ENCODE measurements around the gene BANF2.

The BANF2 gene

GRCh38 chr20:17691758-17692157, 8.0 kb upstream of the BANF2 start:
- TF ChIP-seq, protein P1, sequence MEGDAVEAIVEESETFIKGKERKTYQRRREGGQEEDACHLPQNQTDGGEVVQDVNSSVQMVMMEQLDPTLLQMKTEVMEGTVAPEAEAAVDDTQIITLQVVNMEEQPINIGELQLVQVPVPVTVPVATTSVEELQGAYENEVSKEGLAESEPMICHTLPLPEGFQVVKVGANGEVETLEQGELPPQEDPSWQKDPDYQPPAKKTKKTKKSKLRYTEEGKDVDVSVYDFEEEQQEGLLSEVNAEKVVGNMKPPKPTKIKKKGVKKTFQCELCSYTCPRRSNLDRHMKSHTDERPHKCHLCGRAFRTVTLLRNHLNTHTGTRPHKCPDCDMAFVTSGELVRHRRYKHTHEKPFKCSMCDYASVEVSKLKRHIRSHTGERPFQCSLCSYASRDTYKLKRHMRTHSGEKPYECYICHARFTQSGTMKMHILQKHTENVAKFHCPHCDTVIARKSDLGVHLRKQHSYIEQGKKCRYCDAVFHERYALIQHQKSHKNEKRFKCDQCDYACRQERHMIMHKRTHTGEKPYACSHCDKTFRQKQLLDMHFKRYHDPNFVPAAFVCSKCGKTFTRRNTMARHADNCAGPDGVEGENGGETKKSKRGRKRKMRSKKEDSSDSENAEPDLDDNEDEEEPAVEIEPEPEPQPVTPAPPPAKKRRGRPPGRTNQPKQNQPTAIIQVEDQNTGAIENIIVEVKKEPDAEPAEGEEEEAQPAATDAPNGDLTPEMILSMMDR (conservative IDR thresholded peaks at IDR 0.05; ENCODE audit: low read length): no peak
- DNase-seq (ENCODE audit: low read depth): no peak
- H3K4me3 ChIP-seq (ENCODE audit: low read length): no peak overlapping the region

GRCh38 chr20:17693444-17694001, 6.2 kb upstream of the BANF2 start:
- H3K4me3 ChIP-seq (ENCODE audit: low read length): no peak overlapping the region
- no peak for DNase-seq (ENCODE audit: low read depth)
- TF ChIP-seq, protein P1 (conservative IDR thresholded peaks at IDR 0.05; ENCODE audit: low read length): no peak

DNA sequence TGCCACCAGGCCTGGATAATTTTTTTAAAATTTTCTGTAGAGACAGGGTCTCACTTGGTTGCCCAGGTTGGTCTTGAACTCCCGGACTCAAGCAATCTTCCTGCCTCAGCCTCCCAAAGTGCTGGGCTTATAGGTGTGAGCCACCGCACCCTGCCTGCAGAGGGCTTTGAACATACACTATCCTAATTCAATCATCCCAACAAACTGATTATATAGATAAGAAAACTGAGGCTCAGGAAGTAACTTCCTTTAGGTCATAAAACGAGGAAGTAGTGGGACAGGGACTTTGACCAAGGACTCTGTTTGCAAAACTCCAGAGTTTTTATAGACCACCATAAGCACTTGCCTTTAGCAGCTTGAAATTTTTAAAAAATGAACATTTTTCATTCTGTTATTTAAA, 5.0 kb upstream of the BANF2 start:
- no peak for DNase-seq (ENCODE audit: low read depth)
- no peak overlapping the region for H3K4me3 ChIP-seq (ENCODE audit: low read length)
- TF ChIP-seq, protein P1 (conservative IDR thresholded peaks at IDR 0.05; ENCODE audit: low read length): no peak

GRCh38 chr20:17696287-17696686, 3.5 kb upstream of the BANF2 start:
- TF ChIP-seq, protein P1 (conservative IDR thresholded peaks at IDR 0.05; ENCODE audit: low read length): no peak
- DNase-seq (ENCODE audit: low read depth): no peak
- H3K4me3 ChIP-seq (ENCODE audit: low read length): no peak overlapping the region

DNA sequence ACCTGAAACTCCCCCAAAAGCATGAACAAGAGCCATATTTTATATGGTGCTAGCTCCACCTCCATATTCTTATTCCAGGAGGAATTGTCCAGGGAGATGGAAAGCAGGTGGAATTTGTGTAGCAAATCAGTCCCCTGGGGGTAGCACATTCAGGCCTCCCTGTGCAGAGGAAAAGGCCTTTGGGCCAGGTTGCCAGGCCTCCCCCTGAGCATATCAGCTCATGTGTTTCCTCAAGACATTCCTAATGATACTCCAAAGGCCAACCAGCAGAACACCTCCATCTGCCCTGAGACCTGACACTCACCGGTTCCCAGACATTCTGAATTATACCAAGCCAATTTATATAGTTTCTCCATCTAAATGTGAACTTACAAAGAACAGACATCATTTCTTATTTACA, 2.6 kb upstream of the BANF2 start:
- no peak for DNase-seq (ENCODE audit: low read depth)
- TF ChIP-seq, protein P1 (conservative IDR thresholded peaks at IDR 0.05; ENCODE audit: low read length): no peak
- no peak overlapping the region for H3K4me3 ChIP-seq (ENCODE audit: low read length)

DNA sequence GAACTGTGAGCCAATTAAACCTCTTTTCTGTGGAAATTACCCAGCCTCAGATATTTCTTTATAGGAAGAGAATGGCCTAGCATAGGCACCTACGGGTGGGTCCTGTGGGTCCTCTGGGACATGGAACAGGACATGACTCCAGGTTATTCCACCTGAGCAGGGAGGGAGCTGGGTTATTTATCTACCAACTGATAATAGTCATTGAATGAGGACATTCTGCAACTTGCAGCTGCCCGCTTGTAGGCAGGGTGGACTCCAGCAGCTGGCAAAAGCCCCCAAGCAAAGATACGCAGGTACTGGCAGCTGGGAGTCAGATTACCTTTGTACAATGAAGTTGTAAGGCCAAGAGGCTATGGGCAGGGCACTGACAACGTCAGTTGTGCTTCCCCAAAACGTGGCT, 1.4 kb upstream of the BANF2 start:
- no peak overlapping the region for H3K4me3 ChIP-seq (ENCODE audit: low read length)
- DNase-seq (ENCODE audit: low read depth): no peak
- TF ChIP-seq, protein P1 (conservative IDR thresholded peaks at IDR 0.05; ENCODE audit: low read length): no peak

- TF ChIP-seq, protein P1 (conservative IDR thresholded peaks at IDR 0.05; ENCODE audit: low read length): no peak
- H3K4me3 ChIP-seq (ENCODE audit: low read length): no peak overlapping the region
- no peak for DNase-seq (ENCODE audit: low read depth)
These were observed 871 bp downstream of the BANF2 start for GRCh38 chr20:17700637-17701036.

All from AG10803 (cell line).